Ovary (tissue), 9 donors: Measurements from ENCODE around the gene CPT1C. TPM values are rescaled to one million over a fixed set of nuclear protein-coding genes. Genes with fewer than 3 reads are reported as not detected.

Experiments
- DNase-seq, 5 donors: peaks; one replicate each; pipeline ENCODE4 v3.0.0-alpha.2; 2019 to 2020
- H3K27ac ChIP-seq, 2 donors: fragments of 200-600 bp; one replicate each; pipeline versions ENCODE4 v1.5.1 to v1.8.0; 2019 to 2022
- H3K27me3 ChIP-seq: fragments of 200-600 bp; one replicate; pipeline ENCODE4 v1.8.0; 2022
- H3K36me3 ChIP-seq: fragments of 200-600 bp; sonication (generic); one replicate; pipeline ENCODE4 v1.5.1; 2019
- H3K4me1 ChIP-seq: one replicate; pipeline ENCODE4 v1.8.1; 2013; ENCODE audit warnings: mild to moderate bottlenecking, moderate library complexity; ENCODE audit not compliant: insufficient read depth
- H3K4me3 ChIP-seq: fragments of 200-600 bp; sonication (generic); one replicate; pipeline ENCODE4 v1.5.1; 2017
- H3K9me3 ChIP-seq, 2 donors: fragments of 200-600 bp in 1 of 2; sonication (generic) in 1 of 2; one replicate each; pipeline versions ENCODE4 v1.5.1 to v1.8.1; 2013 to 2019; ENCODE audit warnings: mild to moderate bottlenecking in 1 of 2, moderate library complexity in 1 of 2
- CTCF ChIP-seq, 3 donors: fragments of 450-650 bp in 2 of 3; fragments of 200-600 bp in 1 of 3; IDR thresholded peaks; one replicate each; pipeline versions ENCODE4 v1.5.1 to v1.8.0; 2016 to 2022; ENCODE audit warnings: antibody characterized with exemption in 3 of 3, mild to moderate bottlenecking in 1 of 3
- EP300 ChIP-seq: sonication (generic); formaldehyde crosslinking; IDR thresholded peaks from one replicate; pipeline ENCODE4 v1.6.1; 2017; ENCODE audit warnings: antibody characterized with exemption
- POLR2A ChIP-seq: fragments of 450-650 bp; IDR thresholded peaks from one replicate; pipeline ENCODE4 v1.6.1; 2017; ENCODE audit warnings: antibody characterized with exemption, mild to moderate bottlenecking, moderate library complexity
- WGBS, 3 donors: extraction: QIAGEN DNeasy Blood & Tissue Kit in 1 of 3; methylation state at CpG; one replicate each; pipeline versions ENCODE4 v1.1.5 to v1.1.7; 2013 to 2017; 5-methylcytosine and 5-hydroxymethylcytosine counted together
- intact Hi-C, 4 donors: fragments of 100-400 bp; cut with DNase I; formaldehyde crosslinking; loops; one replicate each; pipeline versions ENCODE4 v1.11.0 to v1.15.1; 2022 to 2023
- polyA plus RNA-seq, 2 donors: library from polyadenylated mRNA; stranded (reverse); fragments of 200-250 nt in 1 of 2; fragments of 350-450 nt in 1 of 2; fragmentation: Illumina TruSeq in 1 of 2; extraction: RNeasy Lipid Tissue Mini Kit (QIAGEN cat#74804) in 1 of 2; gene quantifications; one replicate each; pipeline ENCODE4 v1.2.3, GENCODE V29; 2013 to 2014
- total RNA-seq, 7 donors: library from RNA; depleted of rRNA in 2 of 7; stranded (reverse); fragments of >200 nt in 2 of 7; fragmentation: NEBNext Ultra II Directional in 3 of 7; extraction: Animal tissue kit (Norgen Biotek cat#: 25700) in 3 of 7; gene quantifications; one replicate each; pipeline versions ENCODE4 v1.1.0 to v1.2.4, GENCODE V29; 2016 to 2023
- donor health status: DM: no; HTN: no; CAD: no; lungs with moderate emphysema.
- donor health status: DM: no; HTN: no; CAD: no.
- donor health status: Bipolar disorder and iron deficiency.
- donor health status: DM: yes; HTN: yes; CAD: no.
- donor health status: DM: no; HTN: no; CAD: no.
- donor health status: DM: yes; HTN: yes; CAD: no.

Gene CPT1C
- total and polyA plus RNA-seq, 9 donors = 4.6 to 25.8 (median 12.9) TPM

GRCh38 chr19:49682274-49682673 lies 8.6 kb upstream of the CPT1C start:
- intact Hi-C loops = loop anchor here in 1 of 4 donors (10.0 kb wide), 2 partner anchors 87 to 207 kb away; partner anchors contain the start of genes FLT3LG and PRR12
- TF ChIP-seq POLR2A (no peak), EP300 (no peak), CTCF (IDR thresholded peaks at IDR 0.05) (no peak)
- Histone ChIP-seq H3K27ac (no peak overlapping the region), H3K9me3 (no peaks in the 10 kb centered on the region), H3K27me3 (no peaks in the 10 kb centered on the region), H3K4me3 (no peak overlapping the region), H3K36me3 (no peaks in the 10 kb centered on the region), H3K4me1 (peaks cover 6% of the 10 kb centered on the region)
- WGBS, 3 donors = 80 to 81% (median 81%) methylated on average over 6 to 8 of the region's 8 CpGs
- no peak for DNase-seq

- WGBS, 3 donors = 89 to 93% (median 92%) methylated on average over 18 of the region's 18 CpGs
Measured at GRCh38 chr19:49683814-49684250, 7.1 kb upstream of the CPT1C start.

GRCh38 chr19:49684251-49684982 lies 6.5 kb upstream of the CPT1C start:
- DNase-seq = peak in 3 of 5 donors; percentile 30 to 40 (median 37)
- peaks cover 2% of the 10 kb centered on the region for H3K4me1 ChIP-seq
- no peak overlapping the region for H3K4me3 ChIP-seq
- 77 to 82% (median 81%) methylated on average over 35 of the region's 35 CpGs for WGBS, 3 donors
- intact Hi-C loops = loop anchor here in 1 of 4 donors (10.0 kb wide), 2 partner anchors 90 to 210 kb away; partner anchors contain the start of genes FLT3LG and PRR12
- H3K36me3 ChIP-seq = no peaks in the 10 kb centered on the region
- H3K27me3 ChIP-seq = no peaks in the 10 kb centered on the region
- TF ChIP-seq CTCF (IDR thresholded peaks at IDR 0.05) (no peak), POLR2A (no peak), EP300 (no peak)
- H3K9me3 ChIP-seq = no peaks in the 10 kb centered on the region
- no peak overlapping the region for H3K27ac ChIP-seq

More at GRCh38 chr19:49683814-49684250, 7.1 kb upstream of the CPT1C start:
- intact Hi-C loops = loop anchor here in 1 of 4 donors (10.0 kb wide), 2 partner anchors 89 to 209 kb away; partner anchors contain the start of genes FLT3LG and PRR12
- no peak overlapping the region for H3K27ac ChIP-seq
- no peak for DNase-seq
- peaks cover 2% of the 10 kb centered on the region for H3K4me1 ChIP-seq
- no peaks in the 10 kb centered on the region for H3K27me3 ChIP-seq
- H3K9me3 ChIP-seq = no peaks in the 10 kb centered on the region
- no peak for TF ChIP-seq POLR2A
- TF ChIP-seq CTCF (IDR thresholded peaks at IDR 0.05) = no peak
- TF ChIP-seq EP300 = no peak
- no peaks in the 10 kb centered on the region for H3K36me3 ChIP-seq
- H3K4me3 ChIP-seq = no peak overlapping the region

GRCh38 chr19:49684983-49685553 lies 5.8 kb upstream of the CPT1C start:
- Histone ChIP-seq H3K36me3 (no peaks in the 10 kb centered on the region), H3K9me3 (no peaks in the 10 kb centered on the region), H3K27ac (no peak overlapping the region), H3K27me3 (no peaks in the 10 kb centered on the region), H3K4me1 (peaks cover 2% of the 10 kb centered on the region), H3K4me3 (no peak overlapping the region)
- DNase-seq = no peak
- WGBS, 3 donors = 77 to 81% (median 78%) methylated on average over 13 of the region's 13 CpGs
- intact Hi-C loops = loop anchor here in 1 of 4 donors (10.0 kb wide), 2 partner anchors 90 to 210 kb away; partner anchors contain the start of genes FLT3LG and PRR12
- TF ChIP-seq EP300 (no peak), CTCF (IDR thresholded peaks at IDR 0.05) (no peak), POLR2A (no peak)
